HCT116 (cell line): ENCODE data around the gene NCAPD2. TPM values are rescaled to one million over a fixed set of nuclear protein-coding genes. Genes with fewer than 3 reads are reported as not detected.

Experiments used
- ATAC-seq: fragments of 200-7000 bp; cut with Tn5 transposase; 2 replicates; pipeline ENCODE4 v1.9.1; 2020; ENCODE audit warnings: mild to moderate bottlenecking, moderate library complexity
- BruUV-seq: library from RNA; stranded (reverse); fragments of 400-500 nt; replicated peaks from 2 replicates; lab custom pipeline; 2021; lab: Mats Ljungman, UMichigan
- CTCF ChIA-PET: fragments of 300-600 bp; sonication (Branson Sonifier 250); formaldehyde crosslinking; loops from one replicate; lab custom pipeline; 2021; ENCODE audit warnings: antibody characterized with exemption; lab: Charles Lee
- POLR2A ChIA-PET: fragments of 300-600, 350-600 bp; sonication (Branson Sonifier 250); formaldehyde crosslinking; loops from one replicate; lab custom pipeline; 2021; ENCODE audit warnings: antibody characterized with exemption; lab: Charles Lee
- RAD21 ChIA-PET, 2 experiments: fragments of 300-600 bp; sonication (Branson Sonifier 250); formaldehyde crosslinking; loops; one replicate each; lab custom pipeline; 2023; ENCODE audit warnings: low total read pairs in 2 of 2; ENCODE audit not compliant: uncharacterized antibody in 2 of 2, unreplicated experiment in 2 of 2, low non-redundant PET in 1 of 2; lab: Charles Lee
- DNase-seq: peaks from one replicate; pipeline ENCODE4 v3.0.0-alpha.2; 2010; ENCODE audit warnings: low read depth, low spot score
- H2AFZ ChIP-seq: fragments of 200-600 bp; shearing (Covaris generic), sonication (generic); 2 replicates; pipeline ENCODE4 v1.6.1; 2017; ENCODE audit warnings: low read depth, mixed run types, mixed read lengths, antibody characterized with exemption, low read length; ENCODE audit not compliant: poor library complexity, severe bottlenecking
- H3K27ac ChIP-seq: 2 replicates; pipeline ENCODE4 v1.5.1; 2012; ENCODE audit warnings: low read depth, low read length
- H3K27me3 ChIP-seq: fragments of 200-600 bp; sonication (generic); 2 replicates; pipeline ENCODE4 v1.6.1; 2016; ENCODE audit warnings: mixed run types, low read length, mixed read lengths; ENCODE audit not compliant: insufficient read depth
- H3K36me3 ChIP-seq, 2 experiments: fragments of 200-500 bp in 1 of 2; fragments of 200-600 bp in 1 of 2; sonication (Bioruptor generic) in 1 of 2; sonication (generic) in 1 of 2; 2 replicates each; pipeline versions ENCODE4 v1.5.1 to v1.6.1; 2014 to 2016; ENCODE audit warnings: low read length in 2 of 2, inconsistent platforms in 1 of 2, mixed read lengths in 1 of 2, mixed run types in 1 of 2; ENCODE audit not compliant: insufficient read depth in 2 of 2, control insufficient read depth in 1 of 2
- H3K4me1 ChIP-seq, 2 experiments: fragments of 200-600 bp in 1 of 2; sonication (generic) in 1 of 2; 2 replicates each; pipeline versions ENCODE4 v1.5.1 to v1.6.1; 2012 to 2017; ENCODE audit warnings: low read length in 2 of 2, inconsistent platforms in 1 of 2, mild to moderate bottlenecking in 1 of 2, mixed read lengths in 1 of 2, mixed run types in 1 of 2, moderate library complexity in 1 of 2; ENCODE audit not compliant: insufficient read depth in 2 of 2, control insufficient read depth in 1 of 2
- H3K4me2 ChIP-seq: fragments of 200-600 bp; sonication (generic); 2 replicates; pipeline ENCODE4 v1.6.1; 2017; ENCODE audit warnings: mixed run types, low read length, mixed read lengths
- H3K4me3 ChIP-seq, 2 experiments: fragments of 200-600 bp in 1 of 2; sonication (generic) in 1 of 2; replicated peaks in 1 of 2; 2 replicates each; pipeline ENCODE4 v1.5.1; 2011 to 2016; ENCODE audit warnings: low read length in 2 of 2, control low read depth in 1 of 2, low read depth in 1 of 2, mild to moderate bottlenecking in 1 of 2, mixed read lengths in 1 of 2, mixed run types in 1 of 2
- H3K79me2 ChIP-seq: fragments of 200-600 bp; sonication (generic); 2 replicates; pipeline ENCODE4 v1.6.1; 2017; ENCODE audit warnings: mild to moderate bottlenecking, mixed run types, low read length, moderate library complexity, mixed read lengths; ENCODE audit not compliant: insufficient read depth
- H3K9ac ChIP-seq: fragments of 200-600 bp; sonication (generic); 2 replicates; pipeline ENCODE4 v1.6.1; 2016; ENCODE audit warnings: low read length, mixed read lengths
- H3K9me2 ChIP-seq: fragments of 200-600 bp; sonication (generic), shearing (Covaris generic); 2 replicates; pipeline ENCODE4 v1.6.1; 2017; ENCODE audit warnings: mixed run types, mild to moderate bottlenecking, moderate library complexity; ENCODE audit not compliant: insufficient read depth
- H3K9me3 ChIP-seq, 2 experiments: fragments of 200-500 bp in 1 of 2; fragments of 200-600 bp in 1 of 2; sonication (Bioruptor generic) in 1 of 2; sonication (generic) in 1 of 2; 2 replicates each; pipeline ENCODE4 v1.6.1; 2014 to 2017; ENCODE audit warnings: low read length in 2 of 2, mixed read lengths in 2 of 2, inconsistent platforms in 1 of 2, low read depth in 1 of 2, mild to moderate bottlenecking in 1 of 2, mixed run types in 1 of 2, moderate library complexity in 1 of 2; ENCODE audit not compliant: control insufficient read depth in 1 of 2, insufficient read depth in 1 of 2
- H4K20me1 ChIP-seq: fragments of 200-600 bp; sonication (generic), shearing (Covaris generic); 2 replicates; pipeline ENCODE4 v1.6.1; 2017; ENCODE audit warnings: mixed run types, mild to moderate bottlenecking, moderate library complexity; ENCODE audit not compliant: insufficient read depth
- ATF3 ChIP-seq: IDR thresholded peaks from 2 replicates; pipeline ENCODE4 v1.6.1; 2012
- EZH2 ChIP-seq: fragments of 200-600 bp; sonication (generic); IDR thresholded peaks from 2 replicates; pipeline ENCODE4 v1.6.1; 2017; ENCODE audit warnings: antibody characterized with exemption, mixed run types
- EZH2phosphoT487 ChIP-seq: fragments of 200-600 bp; IDR thresholded peaks from 2 replicates; pipeline ENCODE4 v1.6.1; 2018; ENCODE audit warnings: antibody characterized with exemption, borderline replicate concordance
- FOSL1 ChIP-seq: IDR thresholded peaks from 2 replicates; pipeline ENCODE4 v1.6.1; 2012; ENCODE audit warnings: low read depth
- REST ChIP-seq: IDR thresholded peaks from 2 replicates; pipeline ENCODE4 v1.6.1; 2012; ENCODE audit warnings: low read depth
- SP1 ChIP-seq: IDR thresholded peaks from 2 replicates; pipeline ENCODE4 v1.6.1; 2012; ENCODE audit warnings: low read depth
- ZBTB33 ChIP-seq: IDR thresholded peaks from 2 replicates; pipeline ENCODE4 v1.6.1; 2011; ENCODE audit warnings: mild to moderate bottlenecking, low read length, moderate library complexity; ENCODE audit not compliant: insufficient replicate concordance; ENCODE audit errors: extremely low read depth
- intact Hi-C: fragments of 100-400 bp; cut with micrococcal nuclease; formaldehyde crosslinking; loops from 2 replicates; pipeline ENCODE4 v1.10.0; 2022
- total RNA-seq: library from RNA; stranded (reverse); gene quantifications from one replicate; pipeline ENCODE4 v1.2.1, GENCODE V29; 2021; ENCODE audit not compliant: unreplicated experiment

NCAPD2 gene
- total RNA-seq, 1 experiment from 2014 or later: 177 TPM

GRCh38 chr12:6450091-6450868, 43.6 kb upstream of the NCAPD2 start:
- no peak for DNase-seq
- no TSS peak for BruUV-seq
- H3K36me3 ChIP-seq: no peaks in the 10 kb centered on the region
- RAD21 ChIA-PET: no interaction called here
- TF ChIP-seq ZBTB33 (no peak), REST (no peak), EZH2 (no peak), SP1 (no peak), ATF3 (no peak), FOSL1 (no peak), EZH2phosphoT487 (no peak)
- TF ChIP-seq, all 23 proteins: peak for 0
- H3K27ac ChIP-seq: no peak overlapping the region
- no peak overlapping the region for H3K9ac ChIP-seq
- H3K4me3 ChIP-seq: no peak overlapping the region
- H3K79me2 ChIP-seq: no peaks in the 10 kb centered on the region
- CTCF ChIA-PET: no interaction called here
- H3K9me3 ChIP-seq: no peaks in the 10 kb centered on the region
- H3K9me2 ChIP-seq: no peaks in the 10 kb centered on the region
- H3K27me3 ChIP-seq: no peaks in the 10 kb centered on the region
- intact Hi-C loops: no loop called here
- no peak overlapping the region for H3K4me2 ChIP-seq
- no peak for ATAC-seq
- H3K4me1 ChIP-seq: peaks cover 0 to 15% of the 10 kb centered on the region in 2 experiments; a peak in 1 of 4 replicates
- POLR2A ChIA-PET: no interaction called here
- no peaks in the 10 kb centered on the region for H4K20me1 ChIP-seq
- H2AFZ ChIP-seq: no peak overlapping the region
